ENCODE data around the gene MLEC.

Gene MLEC

GRCh38 chr12:120686690-120687577 is at the start of gene MLEC:
TSS of gene MLEC (plus strand) at chr12:120687149. CDS start at chr12:120687297, 148 bp downstream.
- ATAC-seq (peak; percentile 90), DNase-seq (peak; percentile 100)
- H3K4me3 Mint-ChIP-seq: peak within 1 kb of the TSS; percentile 93 to 96
- H3K27me3 Mint-ChIP-seq: no peaks in the 10 kb centered on the region
- H3K4me1 Mint-ChIP-seq: peaks cover 54% of the 10 kb centered on the region
- no peaks in the 10 kb centered on the region for H3K9me3 Mint-ChIP-seq
- H3K27ac Mint-ChIP-seq: peak within 1 kb of the TSS; percentile 87 to 90

GRCh38 chr12:120639771-120640721 is 46.9 kb upstream of the MLEC start, which contains the start of gene CABP1:
TSS of gene CABP1 (plus strand) at chr12:120640626. CDS start at chr12:120640686, 60 bp downstream.
- H3K27ac Mint-ChIP-seq: peak within 1 kb of the TSS in 1 of 2 donors; percentile 81
- DNase-seq: peak; percentile 58 to 69
- H3K4me3 Mint-ChIP-seq: peak within 1 kb of the TSS; percentile 76 to 83
- H3K4me1 Mint-ChIP-seq: peaks cover 17% of the 10 kb centered on the region
- no peaks in the 10 kb centered on the region for H3K9me3 Mint-ChIP-seq
- peaks cover 39% of the 10 kb centered on the region for H3K27me3 Mint-ChIP-seq
- peak; percentile 86 for ATAC-seq

- peak; percentile 74 for ATAC-seq
- H3K27ac Mint-ChIP-seq: no peak overlapping the region
- H3K4me1 Mint-ChIP-seq: peaks cover 17% of the 10 kb centered on the region
- H3K27me3 Mint-ChIP-seq: peaks cover 48% of the 10 kb centered on the region
- DNase-seq: peak; percentile 48 to 50
- H3K9me3 Mint-ChIP-seq: no peaks in the 10 kb centered on the region
- H3K4me3 Mint-ChIP-seq: peak overlapping the region; percentile 76 to 83
Measured at GRCh38 chr12:120640861-120641833, 45.8 kb upstream of the MLEC start.

GRCh38 chr12:120642121-120642520 is 44.8 kb upstream of the MLEC start:
- H3K27ac Mint-ChIP-seq: no peak overlapping the region

GRCh38 chr12:120642826-120643225 is 44.1 kb upstream of the MLEC start:
- DNase-seq (no peak), ATAC-seq (no peak)
- Mint-ChIP-seq H3K9me3 (no peaks in the 10 kb centered on the region), H3K4me1 (peaks cover 23% of the 10 kb centered on the region), H3K27me3 (peaks cover 60% of the 10 kb centered on the region), H3K27ac (no peak overlapping the region), H3K4me3 (no peak overlapping the region)

More at GRCh38 chr12:120642121-120642520, 44.8 kb upstream of the MLEC start:
- Mint-ChIP-seq H3K4me1 (peaks cover 22% of the 10 kb centered on the region), H3K9me3 (no peaks in the 10 kb centered on the region), H3K27me3 (peaks cover 58% of the 10 kb centered on the region), H3K4me3 (no peak overlapping the region)
- ATAC-seq (no peak), DNase-seq (no peak)

- peaks cover 27% of the 10 kb centered on the region for H3K4me1 Mint-ChIP-seq
- H3K9me3 Mint-ChIP-seq: no peaks in the 10 kb centered on the region
- ATAC-seq: no peak
- no peak overlapping the region for H3K27ac Mint-ChIP-seq
- H3K27me3 Mint-ChIP-seq: peaks cover 67% of the 10 kb centered on the region
- DNase-seq: no peak
- H3K4me3 Mint-ChIP-seq: no peak overlapping the region
Measured at GRCh38 chr12:120643574-120643973, 43.4 kb upstream of the MLEC start.

- no peak for ATAC-seq
- no peak for DNase-seq
- Mint-ChIP-seq H3K4me1 (peaks cover 32% of the 10 kb centered on the region), H3K4me3 (no peak overlapping the region), H3K9me3 (no peaks in the 10 kb centered on the region), H3K27me3 (peaks cover 92% of the 10 kb centered on the region), H3K27ac (no peak overlapping the region)
Measured at GRCh38 chr12:120646044-120646443, 40.9 kb upstream of the MLEC start.

GRCh38 chr12:120647375-120647755 is 39.6 kb upstream of the MLEC start:
- Mint-ChIP-seq H3K4me3 (no peak overlapping the region), H3K9me3 (no peaks in the 10 kb centered on the region), H3K27ac (no peak overlapping the region), H3K4me1 (peaks cover 23% of the 10 kb centered on the region), H3K27me3 (peaks cover 91% of the 10 kb centered on the region)
- no peak for ATAC-seq
- DNase-seq: no peak

GRCh38 chr12:120649442-120650232 is 37.3 kb upstream of the MLEC start:
- H3K27ac Mint-ChIP-seq: no peak overlapping the region
- DNase-seq (no peak), ATAC-seq (no peak)
- peak overlapping the region; percentile 38 to 64 for H3K4me3 Mint-ChIP-seq
- H3K27me3 Mint-ChIP-seq: peaks cover 88% of the 10 kb centered on the region
- no peaks in the 10 kb centered on the region for H3K9me3 Mint-ChIP-seq
- H3K4me1 Mint-ChIP-seq: peaks cover 23% of the 10 kb centered on the region

- Mint-ChIP-seq H3K27ac (no peak overlapping the region), H3K27me3 (peaks cover 81% of the 10 kb centered on the region), H3K4me1 (peaks cover 23% of the 10 kb centered on the region), H3K4me3 (no peak overlapping the region), H3K9me3 (no peaks in the 10 kb centered on the region)
- ATAC-seq (no peak), DNase-seq (no peak)
Measured at GRCh38 chr12:120650233-120650690, 36.7 kb upstream of the MLEC start.

GRCh38 chr12:120651821-120652220 is 35.1 kb upstream of the MLEC start:
- ATAC-seq: no peak
- Mint-ChIP-seq H3K27me3 (peaks cover 68% of the 10 kb centered on the region), H3K4me1 (peaks cover 21% of the 10 kb centered on the region), H3K27ac (no peak overlapping the region), H3K4me3 (no peak overlapping the region), H3K9me3 (no peaks in the 10 kb centered on the region)
- no peak for DNase-seq

- Mint-ChIP-seq H3K4me1 (peaks cover 16% of the 10 kb centered on the region), H3K27ac (no peak overlapping the region), H3K9me3 (no peaks in the 10 kb centered on the region), H3K4me3 (no peak overlapping the region), H3K27me3 (peaks cover 63% of the 10 kb centered on the region)
- DNase-seq: no peak
- ATAC-seq: no peak
Measured at GRCh38 chr12:120652656-120653435, 34.1 kb upstream of the MLEC start.

GRCh38 chr12:120653611-120654010 is 33.3 kb upstream of the MLEC start:
- ATAC-seq (no peak), DNase-seq (no peak)
- Mint-ChIP-seq H3K9me3 (no peaks in the 10 kb centered on the region), H3K4me1 (peaks cover 12% of the 10 kb centered on the region), H3K27me3 (peaks cover 55% of the 10 kb centered on the region), H3K27ac (no peak overlapping the region), H3K4me3 (no peak overlapping the region)
